Ascending aorta (tissue), 2 donors: Measurements from ENCODE around the gene PDE6B. TPM values are rescaled to one million over a fixed set of nuclear protein-coding genes. Genes with fewer than 3 reads are reported as not detected.

Experiments
- DNase-seq, 2 donors: peaks; one replicate each; pipeline ENCODE4 v3.0.0-alpha.2; 2019; ENCODE audit warnings: low spot score in 2 of 2
- H3K27ac ChIP-seq, 2 donors: fragments of 200-600 bp; sonication (generic); one replicate each; pipeline ENCODE4 v1.5.1; 2016 to 2017; ENCODE audit warnings: mild to moderate bottlenecking in 1 of 2
- H3K27me3 ChIP-seq: fragments of 200-600 bp; sonication (generic); one replicate; pipeline ENCODE4 v1.5.1; 2017
- H3K36me3 ChIP-seq, 2 donors: fragments of 200-600 bp; sonication (generic); one replicate each; pipeline ENCODE4 v1.5.1; 2016
- H3K4me1 ChIP-seq, 2 donors: fragments of 200-600 bp; sonication (generic); one replicate each; pipeline ENCODE4 v1.5.1; 2016 to 2017; ENCODE audit warnings: mild to moderate bottlenecking in 1 of 2
- H3K4me3 ChIP-seq, 2 donors: fragments of 200-600 bp; sonication (generic); one replicate each; pipeline ENCODE4 v1.5.1; 2016 to 2017; ENCODE audit warnings: mild to moderate bottlenecking in 1 of 2
- H3K9me3 ChIP-seq, 2 donors: fragments of 200-600 bp; sonication (generic); one replicate each; pipeline ENCODE4 v1.5.1; 2016
- CTCF ChIP-seq, 3 experiments: fragments of 200-600 bp in 2 of 3; fragments of 450-650 bp in 1 of 3; sonication (generic) in 2 of 3; IDR thresholded peaks; one replicate each; pipeline ENCODE4 v1.5.1; 2016 to 2019; ENCODE audit warnings: antibody characterized with exemption in 3 of 3, mild to moderate bottlenecking in 1 of 3, moderate library complexity in 1 of 3
- intact Hi-C: fragments of 100-400 bp; cut with DNase I; formaldehyde crosslinking; loops from one replicate; pipeline ENCODE4 v1.15.1; 2023
- total RNA-seq: library from RNA; depleted of rRNA; stranded (reverse); fragments of >200 nt; gene quantifications from one replicate; pipeline ENCODE4 v1.1.0, GENCODE V29; 2016

The PDE6B gene
- total RNA-seq, 1 donor from 2014 or later = not detected

GRCh38 chr4:653831-654502 is 28.6 kb downstream of the PDE6B start:
- Histone ChIP-seq H3K9me3 (no peaks in the 10 kb centered on the region), H3K36me3 (no peaks in the 10 kb centered on the region), H3K27ac (no peak overlapping the region), H3K4me1 (no peaks in the 10 kb centered on the region), H3K4me3 (no peak overlapping the region), H3K27me3 (no peaks in the 10 kb centered on the region)
- DNase-seq = no peak
- intact Hi-C loops = no loop called here
- TF ChIP-seq CTCF (IDR thresholded peaks at IDR 0.05) = no peak

- no peak for DNase-seq
- intact Hi-C loops = no loop called here
- Histone ChIP-seq H3K27me3 (no peaks in the 10 kb centered on the region), H3K4me1 (no peaks in the 10 kb centered on the region), H3K4me3 (no peak overlapping the region), H3K27ac (no peak overlapping the region), H3K9me3 (no peaks in the 10 kb centered on the region), H3K36me3 (no peaks in the 10 kb centered on the region)
- TF ChIP-seq CTCF (IDR thresholded peaks at IDR 0.05) = no peak
Measured at GRCh38 chr4:654503-654845, 29.1 kb downstream of the PDE6B start.

GRCh38 chr4:654871-655463 is 29.6 kb downstream of the PDE6B start:
- H3K36me3 ChIP-seq = no peaks in the 10 kb centered on the region
- no peaks in the 10 kb centered on the region for H3K9me3 ChIP-seq
- DNase-seq = no peak
- no peak for TF ChIP-seq CTCF (IDR thresholded peaks at IDR 0.05)
- H3K4me1 ChIP-seq = no peaks in the 10 kb centered on the region
- H3K4me3 ChIP-seq = no peak overlapping the region
- H3K27me3 ChIP-seq = no peaks in the 10 kb centered on the region
- H3K27ac ChIP-seq = no peak overlapping the region
- intact Hi-C loops = no loop called here

- no peaks in the 10 kb centered on the region for H3K36me3 ChIP-seq
- DNase-seq = no peak
- H3K27ac ChIP-seq = no peak overlapping the region
- intact Hi-C loops = no loop called here
- TF ChIP-seq CTCF (IDR thresholded peaks at IDR 0.05) = no peak
- no peaks in the 10 kb centered on the region for H3K4me1 ChIP-seq
- H3K4me3 ChIP-seq = no peak overlapping the region
- H3K27me3 ChIP-seq = no peaks in the 10 kb centered on the region
- no peaks in the 10 kb centered on the region for H3K9me3 ChIP-seq
Measured at GRCh38 chr4:655464-656151, 30.2 kb downstream of the PDE6B start.

- no peak overlapping the region for H3K4me3 ChIP-seq
- no peak overlapping the region for H3K27ac ChIP-seq
- H3K27me3 ChIP-seq = no peaks in the 10 kb centered on the region
- no peak for TF ChIP-seq CTCF (IDR thresholded peaks at IDR 0.05)
- H3K4me1 ChIP-seq = no peaks in the 10 kb centered on the region
- DNase-seq = no peak
- H3K9me3 ChIP-seq = no peaks in the 10 kb centered on the region
- H3K36me3 ChIP-seq = no peaks in the 10 kb centered on the region
- intact Hi-C loops = no loop called here
Measured at GRCh38 chr4:656436-657337, 31.3 kb downstream of the PDE6B start.
